Stimulated activated CD8-positive, alpha-beta memory T cell treated with anti-CD3 and anti-CD28 coated beads, Interleukin-15, amount 100 ng/mL, for 24 hours (primary cell): ENCODE data around the gene HAPLN1.

Experiments used
- DNase-seq: peaks from one replicate; pipeline ENCODE4 v3.0.0-alpha.2; 2020; ENCODE audit warnings: low read depth

Gene HAPLN1

GRCh38 chr5:83641946-83642345 is 78.7 kb downstream of the HAPLN1 start:
- DNase-seq, result no peak

- no peak for DNase-seq
These were observed 80.7 kb downstream of the HAPLN1 start for GRCh38 chr5:83639911-83640310.

- no peak for DNase-seq
These were observed 84.5 kb downstream of the HAPLN1 start for GRCh38 chr5:83636156-83636555.

GRCh38 chr5:83633285-83633684 is 87.4 kb downstream of the HAPLN1 start:
- DNase-seq, result no peak

GRCh38 chr5:83632874-83633273 is 87.8 kb downstream of the HAPLN1 start:
- DNase-seq, result no peak

- DNase-seq, result no peak
These were observed 92.3 kb downstream of the HAPLN1 start for GRCh38 chr5:83628360-83628759.

GRCh38 chr5:83614841-83615240 is 105.8 kb downstream of the HAPLN1 start:
- no peak for DNase-seq

GRCh38 chr5:83608122-83608521 is 112.5 kb downstream of the HAPLN1 start:
- DNase-seq, result no peak

GRCh38 chr5:83595217-83595616 is 125.4 kb downstream of the HAPLN1 start:
- DNase-seq, result no peak

- no peak for DNase-seq
These were observed 129.7 kb downstream of the HAPLN1 start for GRCh38 chr5:83590966-83591365.

- DNase-seq, result no peak
These were observed 130.9 kb downstream of the HAPLN1 start for GRCh38 chr5:83589786-83590185.
